Measurements from ENCODE around the gene IFITM1.

Gene IFITM1

DNA sequence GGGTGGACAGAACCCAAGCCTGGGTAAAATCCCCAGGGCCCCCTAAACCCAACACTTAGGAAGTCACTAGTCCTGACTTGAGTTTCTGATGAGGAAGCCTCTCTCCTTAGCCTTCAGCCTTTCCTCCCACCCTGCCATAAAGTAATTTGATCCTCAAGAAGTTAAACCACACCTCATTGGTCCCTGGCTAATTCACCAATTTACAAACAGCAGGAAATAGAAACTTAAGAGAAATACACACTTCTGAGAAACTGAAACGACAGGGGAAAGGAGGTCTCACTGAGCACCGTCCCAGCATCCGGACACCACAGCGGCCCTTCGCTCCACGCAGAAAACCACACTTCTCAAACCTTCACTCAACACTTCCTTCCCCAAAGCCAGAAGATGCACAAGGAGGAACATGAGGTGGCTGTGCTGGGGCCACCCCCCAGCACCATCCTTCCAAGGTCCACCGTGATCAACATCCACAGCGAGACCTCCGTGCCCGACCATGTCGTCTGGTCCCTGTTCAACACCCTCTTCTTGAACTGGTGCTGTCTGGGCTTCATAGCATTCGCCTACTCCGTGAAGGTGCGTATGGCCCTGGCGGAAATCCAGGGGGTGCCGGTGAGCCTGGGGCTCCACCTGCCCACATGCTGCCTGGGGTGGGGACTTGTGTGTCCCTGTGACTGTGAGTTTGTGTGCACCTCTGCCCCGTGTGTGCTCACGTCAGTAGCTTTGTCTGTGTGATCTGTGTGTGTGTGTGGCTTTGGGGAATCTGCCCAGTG lies at the start of gene IFITM1:
Gene IFITM1, plus strand, starts transcription at position 254 of the 767 bp plus-strand sequence. Its CDS starts 131 bp downstream, at position 385.
- H3K36me3 ChIP-seq (ENCODE audit: insufficient read depth, low read length) = no peaks in the 10 kb centered on the region
- peaks cover 8% of the 10 kb centered on the region for H3K4me1 ChIP-seq (ENCODE audit: insufficient read depth, low read length, severe bottlenecking)
- no peaks in the 10 kb centered on the region for H3K79me2 ChIP-seq (ENCODE audit: insufficient read depth, low read length)
- no peaks in the 10 kb centered on the region for H3K9me2 ChIP-seq (ENCODE audit: low read depth, low read length)
- H2AFZ ChIP-seq (ENCODE audit: low read length) = no peak within 1 kb of the TSS
- H4K20me1 ChIP-seq (ENCODE audit: insufficient read depth, low read length) = no peaks in the 10 kb centered on the region
- no peak for TF ChIP-seq EZH2 (IDR thresholded peaks at IDR 0.05; ENCODE audit: borderline replicate concordance, low read length)
- TF ChIP-seq, protein P1, sequence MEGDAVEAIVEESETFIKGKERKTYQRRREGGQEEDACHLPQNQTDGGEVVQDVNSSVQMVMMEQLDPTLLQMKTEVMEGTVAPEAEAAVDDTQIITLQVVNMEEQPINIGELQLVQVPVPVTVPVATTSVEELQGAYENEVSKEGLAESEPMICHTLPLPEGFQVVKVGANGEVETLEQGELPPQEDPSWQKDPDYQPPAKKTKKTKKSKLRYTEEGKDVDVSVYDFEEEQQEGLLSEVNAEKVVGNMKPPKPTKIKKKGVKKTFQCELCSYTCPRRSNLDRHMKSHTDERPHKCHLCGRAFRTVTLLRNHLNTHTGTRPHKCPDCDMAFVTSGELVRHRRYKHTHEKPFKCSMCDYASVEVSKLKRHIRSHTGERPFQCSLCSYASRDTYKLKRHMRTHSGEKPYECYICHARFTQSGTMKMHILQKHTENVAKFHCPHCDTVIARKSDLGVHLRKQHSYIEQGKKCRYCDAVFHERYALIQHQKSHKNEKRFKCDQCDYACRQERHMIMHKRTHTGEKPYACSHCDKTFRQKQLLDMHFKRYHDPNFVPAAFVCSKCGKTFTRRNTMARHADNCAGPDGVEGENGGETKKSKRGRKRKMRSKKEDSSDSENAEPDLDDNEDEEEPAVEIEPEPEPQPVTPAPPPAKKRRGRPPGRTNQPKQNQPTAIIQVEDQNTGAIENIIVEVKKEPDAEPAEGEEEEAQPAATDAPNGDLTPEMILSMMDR (IDR thresholded peaks at IDR 0.05; ENCODE audit: low read length) = no peak
- peaks cover 10% of the 10 kb centered on the region for H3K27me3 ChIP-seq (ENCODE audit: insufficient read depth, low read length)
- no peaks in the 10 kb centered on the region for H3F3A ChIP-seq (ENCODE audit: insufficient read depth, low read length)
- no peak within 1 kb of the TSS for H3K9ac ChIP-seq (ENCODE audit: low read length)
- no peaks in the 10 kb centered on the region for H3K9me3 ChIP-seq (ENCODE audit: low read length)
- no peak within 1 kb of the TSS for H3K27ac ChIP-seq (ENCODE audit: low read depth, low read length, poor library complexity, severe bottlenecking)
- peak within 1 kb of the TSS; percentile 30; the same call in 1 of the 2 replicates for H3K4me2 ChIP-seq (ENCODE audit: low read length)
- no peak within 1 kb of the TSS for H3K4me3 ChIP-seq (ENCODE audit: low read depth, low read length, poor library complexity, severe bottlenecking)

DNA sequence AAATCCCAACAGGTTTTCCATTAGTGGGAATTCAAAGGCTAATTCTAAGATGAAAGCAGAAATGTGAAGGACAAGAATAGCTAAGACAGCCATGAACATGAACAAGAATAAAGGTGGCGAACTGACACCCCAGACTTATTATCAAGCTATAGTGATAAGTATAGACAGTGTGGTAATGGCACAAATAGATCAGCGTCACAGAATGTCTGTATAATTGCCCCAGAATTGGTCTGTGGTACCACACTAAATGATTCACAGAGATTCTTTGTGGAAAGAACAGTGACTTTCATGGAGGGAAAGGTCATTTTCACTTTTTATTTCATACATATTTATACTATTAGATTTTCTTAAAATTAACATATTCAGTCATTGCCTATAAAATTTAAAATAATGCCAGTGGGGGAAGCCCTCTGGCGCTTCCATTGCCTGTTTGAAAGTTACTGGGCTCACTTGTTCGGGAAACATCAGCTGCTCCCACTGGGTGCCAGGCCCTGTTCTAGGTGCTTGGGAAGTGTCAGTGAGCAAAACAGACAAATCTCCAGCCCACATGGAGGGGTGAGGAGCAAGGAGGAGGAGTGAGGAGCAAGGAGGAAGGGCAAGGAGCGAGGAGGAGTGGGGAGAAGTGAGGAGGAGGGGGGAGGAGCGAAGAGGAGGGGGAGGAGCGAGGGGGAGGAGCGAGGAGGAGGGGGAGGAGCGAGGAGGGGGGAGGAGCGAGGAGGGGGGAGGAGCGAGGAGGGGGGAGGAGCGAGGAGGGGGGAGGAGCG lies 47.0 kb upstream of the IFITM1 start:
- Histone ChIP-seq H3K9ac (ENCODE audit: low read length) (no peak overlapping the region), H3K79me2 (ENCODE audit: insufficient read depth, low read length) (no peaks in the 10 kb centered on the region), H3F3A (ENCODE audit: insufficient read depth, low read length) (peaks cover 5% of the 10 kb centered on the region), H3K27me3 (ENCODE audit: insufficient read depth, low read length) (no peaks in the 10 kb centered on the region), H3K27ac (ENCODE audit: low read depth, low read length, poor library complexity, severe bottlenecking) (peak overlapping the region; percentile 55), H3K36me3 (ENCODE audit: insufficient read depth, low read length) (no peaks in the 10 kb centered on the region), H4K20me1 (ENCODE audit: insufficient read depth, low read length) (no peaks in the 10 kb centered on the region), H3K9me2 (ENCODE audit: low read depth, low read length) (no peaks in the 10 kb centered on the region), H3K9me3 (ENCODE audit: low read length) (peaks cover 3% of the 10 kb centered on the region; the same call in 1 of the 2 replicates), H3K4me2 (ENCODE audit: low read length) (no peak overlapping the region), H3K4me3 (ENCODE audit: low read depth, low read length, poor library complexity, severe bottlenecking) (no peak overlapping the region), H3K4me1 (ENCODE audit: insufficient read depth, low read length, severe bottlenecking) (peaks cover 34% of the 10 kb centered on the region), H2AFZ (ENCODE audit: low read length) (no peak overlapping the region)
- TF ChIP-seq EZH2 (IDR thresholded peaks at IDR 0.05; ENCODE audit: borderline replicate concordance, low read length) = no peak
- TF ChIP-seq, protein P1 (IDR thresholded peaks at IDR 0.05; ENCODE audit: low read length) = no peak

DNA sequence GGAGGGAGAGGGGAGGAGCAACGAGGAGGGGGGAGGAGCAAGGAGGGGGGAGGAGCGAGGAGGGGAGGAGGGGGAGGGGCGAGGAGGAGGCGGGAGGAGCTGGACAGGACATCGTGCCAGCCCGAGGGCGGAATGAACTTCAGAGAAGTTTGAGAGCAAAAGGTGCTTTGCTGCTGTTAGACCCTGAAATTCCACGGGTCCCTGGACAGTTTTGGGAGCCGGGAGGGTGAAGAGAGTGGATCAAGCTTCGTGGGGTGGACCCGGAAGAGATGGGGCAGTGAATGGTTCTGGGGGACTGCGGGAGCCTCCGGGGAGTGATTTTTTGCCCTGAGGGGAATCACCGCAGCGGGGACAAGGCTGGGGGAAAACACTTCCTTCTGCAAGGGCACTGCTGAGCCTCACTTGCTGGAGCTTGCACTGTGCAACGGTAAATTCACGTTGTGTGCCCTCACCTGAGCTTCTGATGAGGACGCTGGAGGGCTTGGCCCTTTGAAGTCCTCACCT lies 46.3 kb upstream of the IFITM1 start:
- H3K4me1 ChIP-seq (ENCODE audit: insufficient read depth, low read length, severe bottlenecking) = peaks cover 34% of the 10 kb centered on the region
- H4K20me1 ChIP-seq (ENCODE audit: insufficient read depth, low read length) = no peaks in the 10 kb centered on the region
- peak overlapping the region; percentile 58 for H3K4me3 ChIP-seq (ENCODE audit: low read depth, low read length, poor library complexity, severe bottlenecking)
- no peak overlapping the region for H2AFZ ChIP-seq (ENCODE audit: low read length)
- H3K27ac ChIP-seq (ENCODE audit: low read depth, low read length, poor library complexity, severe bottlenecking) = peak overlapping the region; percentile 96
- no peaks in the 10 kb centered on the region for H3K36me3 ChIP-seq (ENCODE audit: insufficient read depth, low read length)
- no peaks in the 10 kb centered on the region for H3K27me3 ChIP-seq (ENCODE audit: insufficient read depth, low read length)
- peak overlapping the region; percentile 73 for H3K9ac ChIP-seq (ENCODE audit: low read length)
- H3F3A ChIP-seq (ENCODE audit: insufficient read depth, low read length) = peaks cover 5% of the 10 kb centered on the region
- no peak for TF ChIP-seq EZH2 (IDR thresholded peaks at IDR 0.05; ENCODE audit: borderline replicate concordance, low read length)
- TF ChIP-seq, protein P1 (IDR thresholded peaks at IDR 0.05; ENCODE audit: low read length) = no peak
- no peaks in the 10 kb centered on the region for H3K79me2 ChIP-seq (ENCODE audit: insufficient read depth, low read length)
- H3K9me3 ChIP-seq (ENCODE audit: low read length) = peaks cover 3% of the 10 kb centered on the region; the same call in 1 of the 2 replicates
- H3K4me2 ChIP-seq (ENCODE audit: low read length) = peak overlapping the region; percentile 78
- H3K9me2 ChIP-seq (ENCODE audit: low read depth, low read length) = no peaks in the 10 kb centered on the region
